ENCODE measurements around the gene USP40. TPM values are rescaled to one million over a fixed set of nuclear protein-coding genes. Genes with fewer than 3 reads are reported as not detected.

USP40 gene
- total and polyA plus RNA-seq, 9 of the 15 experiments (the other 6 are each of a cell fraction or from before 2014, with no cell fraction given): 5.5 to 15.0 (median 9.3) TPM

GRCh38 chr2:233428008-233428407 lies 138.6 kb downstream of the USP40 start (continued):
- no peak for TF ChIP-seq ARID3B (CRISPR knock-in tag; IDR thresholded peaks at IDR 0.05; ENCODE audit: borderline replicate concordance)
- no peak for TF ChIP-seq NR2C2 (CRISPR knock-in tag; IDR thresholded peaks at IDR 0.05)
- TF ChIP-seq NR2C2 (tag; IDR thresholded peaks at IDR 0.05): no peak
- no peak for TF ChIP-seq KLF13 (tag; IDR thresholded peaks at IDR 0.05; ENCODE audit: borderline replicate concordance, low read depth)
- no peak for TF ChIP-seq MBD1 (CRISPR knock-in tag; IDR thresholded peaks at IDR 0.05)
- TF ChIP-seq KAT2B (IDR thresholded peaks at IDR 0.05; ENCODE audit: low read depth, low read length): no peak
